Fibroblast of lung (primary cell): ENCODE data around the gene PIR. TPM values are rescaled to one million over a fixed set of nuclear protein-coding genes. Genes with fewer than 3 reads are reported as not detected.

Experiments used
- DNase-seq, 2 donors: peaks; one replicate each; pipeline versions ENCODE4 v3.0.0 to v3.0.0-alpha.2; 2010; ENCODE audit warnings: low read depth in 2 of 2
- H2AFZ ChIP-seq: 2 replicates; pipeline ENCODE4 v1.5.1; 2012; ENCODE audit warnings: low read length, control low read depth, inconsistent platforms
- H3K27ac ChIP-seq: 2 replicates; pipeline ENCODE4 v1.5.1; 2011; ENCODE audit warnings: low read length, control low read depth; ENCODE audit not compliant: insufficient read depth
- H3K27me3 ChIP-seq: 2 replicates; pipeline ENCODE4 v1.5.1; 2011; ENCODE audit warnings: mild to moderate bottlenecking, low read length; ENCODE audit not compliant: control insufficient read depth, insufficient read depth
- H3K36me3 ChIP-seq: 2 replicates; pipeline ENCODE4 v1.5.1; 2011; ENCODE audit warnings: low read length; ENCODE audit not compliant: control insufficient read depth, insufficient read depth
- H3K4me1 ChIP-seq: 2 replicates; pipeline ENCODE4 v1.5.1; 2011; ENCODE audit warnings: low read length; ENCODE audit not compliant: control insufficient read depth, insufficient read depth; ENCODE audit errors: extremely low read depth
- H3K4me2 ChIP-seq: 2 replicates; pipeline ENCODE4 v1.5.1; 2011; ENCODE audit warnings: low read length, control low read depth; ENCODE audit not compliant: insufficient read depth; ENCODE audit errors: extremely low read depth
- H3K4me3 ChIP-seq, 4 experiments: fragments of 200-600 bp in 1 of 4; sonication (generic) in 1 of 4; replicated peaks in 1 of 4; 2 replicates each; pipeline ENCODE4 v1.5.1; 2011 to 2016; ENCODE audit warnings: low read length in 4 of 4, low read depth in 3 of 4, mild to moderate bottlenecking in 3 of 4, control low read depth in 2 of 4, inconsistent platforms in 1 of 4, mixed read lengths in 1 of 4; ENCODE audit not compliant: insufficient read depth in 1 of 4; ENCODE audit errors: control extremely low read depth in 1 of 4
- H3K79me2 ChIP-seq: 2 replicates; pipeline ENCODE4 v1.5.1; 2012; ENCODE audit warnings: mild to moderate bottlenecking, low read length, inconsistent platforms; ENCODE audit not compliant: control insufficient read depth, insufficient read depth
- H3K9ac ChIP-seq: 2 replicates; pipeline ENCODE4 v1.5.1; 2011; ENCODE audit warnings: mild to moderate bottlenecking, low read length, control low read depth; ENCODE audit not compliant: insufficient read depth
- H3K9me3 ChIP-seq: 2 replicates; pipeline ENCODE4 v1.5.1; 2012; ENCODE audit warnings: low read depth, low read length; ENCODE audit not compliant: control insufficient read depth, insufficient read depth
- H4K20me1 ChIP-seq: 2 replicates; pipeline ENCODE4 v1.5.1; 2011; ENCODE audit warnings: low read length; ENCODE audit not compliant: control insufficient read depth, insufficient read depth; ENCODE audit errors: extremely low read depth
- EZH2 ChIP-seq: IDR thresholded peaks from 2 replicates; pipeline ENCODE4 v1.5.1; 2012; ENCODE audit warnings: low read length, control low read depth, mild to moderate bottlenecking; ENCODE audit errors: missing control alignments
- polyA plus RNA-seq, 2 donors: library from polyadenylated mRNA; depleted of rRNA in 1 of 2; stranded (reverse) in 1 of 2; unstranded in 1 of 2; fragments of >200 nt; gene quantifications; 2 replicates each; pipeline ENCODE4 v1.2.1, GENCODE V29; 2011 to 2012; ENCODE audit warnings: missing spikeins in 1 of 2
- total RNA-seq: library from RNA; depleted of rRNA; stranded (reverse); fragments of >200 nt; gene quantifications from 2 replicates; pipeline ENCODE4 v1.2.1, GENCODE V29; 2014
- TF ChIP-seq, protein P1 (sequence below), 2 donors: IDR thresholded peaks in 1 of 2; conservative IDR thresholded peaks in 1 of 2; 1 replicate in 1 of 2; 2 replicates in 1 of 2; pipeline ENCODE4 v1.5.1; 2011 to 2012; ENCODE audit warnings: low read length in 2 of 2, control low read depth in 1 of 2, inconsistent platforms in 1 of 2, low read depth in 1 of 2, mild to moderate bottlenecking in 1 of 2

Gene PIR
- total and polyA plus RNA-seq, 2 donors (not counting 1 experiment from before 2014, with no cell fraction given): 17.0 to 19.9 TPM

DNA sequence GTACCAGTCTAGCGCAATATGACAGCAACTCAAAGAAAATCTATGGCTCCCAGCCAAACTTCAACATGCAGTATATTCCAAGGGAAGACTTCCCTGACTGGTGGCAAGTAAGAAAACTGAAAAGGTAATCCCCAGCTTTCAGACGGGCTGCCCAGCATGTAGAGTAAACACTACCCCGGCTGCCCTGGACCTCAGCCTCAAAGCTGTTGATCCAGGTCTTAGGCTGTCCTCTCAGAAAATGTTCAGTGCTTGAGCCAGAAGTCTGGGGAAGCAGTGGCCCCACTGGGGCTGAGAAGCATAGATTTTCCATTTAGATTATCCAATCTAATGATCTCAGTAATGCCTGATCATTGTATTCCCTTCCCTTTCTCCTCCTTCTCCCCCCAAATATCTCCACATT is 29.3 kb upstream of the PIR start:
- H3K4me2 ChIP-seq: no peak overlapping the region
- no peaks in the 10 kb centered on the region for H3K9me3 ChIP-seq
- H3K4me3 ChIP-seq: no peak overlapping the region
- no peaks in the 10 kb centered on the region for H3K27me3 ChIP-seq
- no peak for DNase-seq
- H3K36me3 ChIP-seq: no peaks in the 10 kb centered on the region
- no peak overlapping the region for H3K9ac ChIP-seq
- no peaks in the 10 kb centered on the region for H3K79me2 ChIP-seq
- H2AFZ ChIP-seq: no peak overlapping the region
- H3K4me1 ChIP-seq: no peaks in the 10 kb centered on the region
- H3K27ac ChIP-seq: no peak overlapping the region
- no peak for TF ChIP-seq EZH2
- TF ChIP-seq, protein P1, sequence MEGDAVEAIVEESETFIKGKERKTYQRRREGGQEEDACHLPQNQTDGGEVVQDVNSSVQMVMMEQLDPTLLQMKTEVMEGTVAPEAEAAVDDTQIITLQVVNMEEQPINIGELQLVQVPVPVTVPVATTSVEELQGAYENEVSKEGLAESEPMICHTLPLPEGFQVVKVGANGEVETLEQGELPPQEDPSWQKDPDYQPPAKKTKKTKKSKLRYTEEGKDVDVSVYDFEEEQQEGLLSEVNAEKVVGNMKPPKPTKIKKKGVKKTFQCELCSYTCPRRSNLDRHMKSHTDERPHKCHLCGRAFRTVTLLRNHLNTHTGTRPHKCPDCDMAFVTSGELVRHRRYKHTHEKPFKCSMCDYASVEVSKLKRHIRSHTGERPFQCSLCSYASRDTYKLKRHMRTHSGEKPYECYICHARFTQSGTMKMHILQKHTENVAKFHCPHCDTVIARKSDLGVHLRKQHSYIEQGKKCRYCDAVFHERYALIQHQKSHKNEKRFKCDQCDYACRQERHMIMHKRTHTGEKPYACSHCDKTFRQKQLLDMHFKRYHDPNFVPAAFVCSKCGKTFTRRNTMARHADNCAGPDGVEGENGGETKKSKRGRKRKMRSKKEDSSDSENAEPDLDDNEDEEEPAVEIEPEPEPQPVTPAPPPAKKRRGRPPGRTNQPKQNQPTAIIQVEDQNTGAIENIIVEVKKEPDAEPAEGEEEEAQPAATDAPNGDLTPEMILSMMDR (conservative IDR thresholded peaks at IDR 0.05 in 1 of 2, IDR thresholded peaks at IDR 0.05 in 1 of 2; ENCODE audit: low read depth in 1 of 2, low read length in 2 of 2): no peak
- no peaks in the 10 kb centered on the region for H4K20me1 ChIP-seq

GRCh38 chrX:15515931-15516330 is 22.8 kb upstream of the PIR start:
- Histone ChIP-seq H3K4me2 (no peak overlapping the region), H3K9me3 (no peaks in the 10 kb centered on the region), H3K79me2 (no peaks in the 10 kb centered on the region), H3K27ac (no peak overlapping the region), H2AFZ (no peak overlapping the region), H3K36me3 (no peaks in the 10 kb centered on the region), H3K27me3 (no peaks in the 10 kb centered on the region), H3K4me1 (no peaks in the 10 kb centered on the region), H3K9ac (no peak overlapping the region), H4K20me1 (no peaks in the 10 kb centered on the region), H3K4me3 (no peak overlapping the region)
- DNase-seq: no peak
- TF ChIP-seq, protein P1 (conservative IDR thresholded peaks at IDR 0.05 in 1 of 2, IDR thresholded peaks at IDR 0.05 in 1 of 2; ENCODE audit: low read depth in 1 of 2, low read length in 2 of 2): no peak

- Histone ChIP-seq H3K4me1 (no peaks in the 10 kb centered on the region), H3K27me3 (no peaks in the 10 kb centered on the region), H2AFZ (no peak overlapping the region), H3K9me3 (no peaks in the 10 kb centered on the region), H3K4me2 (no peak overlapping the region), H3K36me3 (no peaks in the 10 kb centered on the region), H3K9ac (no peak overlapping the region), H3K4me3 (no peak overlapping the region), H4K20me1 (no peaks in the 10 kb centered on the region), H3K27ac (no peak overlapping the region), H3K79me2 (no peaks in the 10 kb centered on the region)
- no peak for DNase-seq
- TF ChIP-seq, protein P1 (conservative IDR thresholded peaks at IDR 0.05 in 1 of 2, IDR thresholded peaks at IDR 0.05 in 1 of 2; ENCODE audit: low read depth in 1 of 2, low read length in 2 of 2): no peak
- no peak for TF ChIP-seq EZH2
Measured at GRCh38 chrX:15514279-15514678, 21.1 kb upstream of the PIR start.
